ENCODE results near the gene KRTAP5-8.
"Not testable (repeated sequence)": the region's sequence is repeated elsewhere in the genome, so short reads cannot be mapped to it uniquely, and the experiment has no call there.

Gene KRTAP5-8

DNA sequence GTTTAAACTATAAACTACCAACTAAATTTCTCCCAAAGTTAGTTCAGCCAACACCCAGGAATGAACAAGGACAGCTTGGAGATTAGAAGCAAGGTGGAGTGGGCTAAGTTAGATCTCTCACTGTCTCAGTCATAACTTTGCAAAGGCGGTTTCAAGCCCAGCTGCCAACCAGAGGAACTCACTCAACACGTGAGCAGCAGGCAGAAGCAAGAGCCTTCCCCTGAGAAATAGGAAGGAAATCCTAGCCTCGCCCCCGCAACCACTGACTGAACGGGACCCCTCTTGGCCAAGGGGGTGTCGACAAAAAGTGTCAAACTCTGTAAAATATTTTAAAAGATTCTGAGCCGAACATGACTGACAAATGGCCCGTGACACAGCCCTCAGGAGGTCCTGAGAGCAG lies 6.0 kb downstream of the KRTAP5-8 start:
- DNase-seq (ENCODE audit: low read depth in 2 of 2): no peak

DNA sequence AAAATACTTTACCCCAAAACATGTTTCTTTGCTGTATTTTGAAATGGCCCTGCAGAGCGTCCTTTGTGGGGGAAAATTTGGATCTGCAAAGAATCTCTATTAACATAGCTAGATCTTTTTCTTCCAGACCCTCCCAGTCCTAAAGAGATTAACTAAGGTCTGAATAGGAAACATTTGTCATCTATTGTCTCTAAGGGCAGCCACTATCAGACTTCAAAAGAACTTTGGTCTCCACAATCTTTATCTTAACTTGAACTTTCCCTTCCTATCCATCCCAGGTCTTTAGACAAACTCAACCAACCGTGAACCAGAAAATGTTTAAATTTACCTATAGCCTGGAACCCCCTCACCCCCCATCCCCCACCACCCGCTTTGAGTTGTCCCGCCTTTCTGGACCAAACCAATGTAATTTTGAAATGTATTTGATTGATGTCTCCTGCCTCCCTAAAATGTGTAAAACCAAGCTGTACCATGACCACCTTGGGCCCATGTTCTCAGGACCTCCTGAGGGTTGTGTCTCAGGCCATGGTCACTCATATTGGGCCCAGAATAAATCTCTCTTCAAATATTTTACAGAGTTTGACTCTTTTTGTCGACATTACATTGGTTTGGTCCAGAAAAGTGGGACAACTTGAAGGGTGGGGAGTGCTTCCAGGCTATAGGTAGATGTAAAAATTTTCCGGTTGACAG lies 6.8 kb downstream of the KRTAP5-8 start:
- no peak for DNase-seq (ENCODE audit: low read depth in 2 of 2)

DNA sequence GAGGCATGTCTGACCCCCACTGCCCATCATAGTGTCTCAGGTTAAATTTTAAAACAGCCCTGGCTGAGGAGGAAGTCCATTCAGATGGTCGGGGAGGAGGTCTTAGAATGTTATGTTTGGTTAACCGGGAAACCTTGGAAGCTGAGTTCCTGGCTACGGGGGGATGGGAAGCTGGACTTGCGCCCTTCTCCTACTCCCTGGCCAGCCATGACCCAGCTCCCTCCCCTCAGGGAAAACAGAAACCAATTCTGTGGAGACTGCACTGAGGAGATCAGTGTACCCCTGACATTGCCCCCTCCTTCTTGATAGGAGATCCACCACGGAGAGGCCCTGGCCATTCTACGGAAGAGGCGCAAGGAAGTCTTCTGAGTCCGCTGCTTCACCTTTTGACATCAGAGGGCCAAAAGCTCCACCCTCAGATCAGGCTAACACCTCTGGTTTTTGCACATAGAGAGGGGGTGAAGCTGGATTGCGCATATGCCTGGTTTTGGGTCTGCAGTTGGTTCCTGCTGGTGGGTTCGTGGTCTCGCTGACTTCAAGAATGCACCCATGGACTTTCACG lies 7.7 kb downstream of the KRTAP5-8 start:
- DNase-seq (ENCODE audit: low read depth in 2 of 2): no peak

DNA sequence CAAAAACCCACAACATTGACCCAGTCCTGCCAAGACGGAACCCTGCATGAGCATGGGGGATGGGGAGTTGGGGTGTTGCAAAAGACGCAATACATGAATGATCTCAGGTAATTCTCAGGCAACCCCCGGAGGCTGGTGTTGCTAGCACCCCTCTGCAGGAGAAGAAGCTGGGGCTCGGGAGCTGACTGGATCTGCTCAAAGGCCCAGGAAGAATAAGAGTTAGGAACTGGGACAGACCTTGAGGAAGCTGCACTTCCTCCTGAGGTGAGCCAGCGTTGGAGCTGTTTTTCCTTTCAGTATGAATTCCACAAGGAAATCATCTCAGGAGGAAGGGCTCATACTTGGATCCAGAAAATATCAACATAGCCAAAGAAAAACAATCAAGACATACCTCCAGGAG lies 10.3 kb downstream of the KRTAP5-8 start, which contains the start of gene KRTAP5-9:
TSS of gene KRTAP5-9 (plus strand) at position 301 of the 400 bp plus-strand sequence. CDS start 238 bp downstream, outside the sequence.
- DNase-seq (ENCODE audit: low read depth in 2 of 2): no peak

DNA sequence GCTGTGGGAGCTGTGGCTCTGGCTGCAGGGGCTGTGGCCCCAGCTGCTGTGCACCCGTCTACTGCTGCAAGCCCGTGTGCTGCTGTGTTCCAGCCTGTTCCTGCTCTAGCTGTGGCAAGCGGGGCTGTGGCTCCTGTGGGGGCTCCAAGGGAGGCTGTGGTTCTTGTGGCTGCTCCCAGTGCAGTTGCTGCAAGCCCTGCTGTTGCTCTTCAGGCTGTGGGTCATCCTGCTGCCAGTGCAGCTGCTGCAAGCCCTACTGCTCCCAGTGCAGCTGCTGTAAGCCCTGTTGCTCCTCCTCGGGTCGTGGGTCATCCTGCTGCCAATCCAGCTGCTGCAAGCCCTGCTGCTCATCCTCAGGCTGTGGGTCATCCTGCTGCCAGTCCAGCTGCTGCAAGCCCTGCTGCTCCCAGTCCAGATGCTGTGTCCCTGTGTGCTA lies 10.9 kb downstream of the KRTAP5-8 start:
- DNase-seq (ENCODE audit: low read depth in 2 of 2): no peak

DNA sequence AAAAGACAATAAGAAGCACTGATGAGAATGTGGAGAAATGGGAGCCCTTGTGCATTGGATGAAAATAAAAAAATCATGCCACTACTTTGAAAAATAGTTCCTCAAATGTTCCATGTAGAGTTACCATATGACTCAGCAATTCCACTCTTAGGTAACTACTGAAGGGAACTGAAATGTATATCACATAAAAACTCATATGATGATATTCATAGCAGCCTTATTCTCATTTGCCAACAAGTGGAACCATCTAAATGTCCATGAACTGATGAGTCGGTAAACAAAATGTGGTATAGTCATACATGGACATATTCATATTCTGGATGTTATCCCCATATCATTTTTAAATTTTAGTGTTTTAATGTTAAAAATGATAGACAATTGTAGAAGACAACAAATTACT lies 13.9 kb downstream of the KRTAP5-8 start:
- DNase-seq (ENCODE audit: low read depth in 2 of 2): no peak

DNA sequence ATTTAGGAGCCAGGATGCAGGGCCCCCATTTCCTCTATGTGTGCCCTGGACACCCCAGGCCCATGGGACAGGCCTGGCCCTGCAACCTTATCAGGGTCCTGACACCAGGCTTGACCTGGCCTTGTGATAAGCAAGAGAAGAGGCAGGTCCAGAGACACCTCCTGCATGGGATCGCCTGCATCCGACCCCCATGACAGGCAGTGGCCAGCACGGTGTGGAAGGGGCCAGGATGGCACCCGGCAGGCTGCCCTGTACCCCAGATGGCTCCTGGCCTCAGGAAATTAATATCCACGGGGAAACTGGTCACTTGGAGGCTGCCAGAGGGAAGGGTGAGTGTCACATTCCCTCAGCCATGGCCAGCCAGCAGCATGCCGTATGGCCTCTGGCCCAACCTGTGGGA lies 17.2 kb downstream of the KRTAP5-8 start:
- DNase-seq (ENCODE audit: low read depth in 2 of 2): no peak

DNA sequence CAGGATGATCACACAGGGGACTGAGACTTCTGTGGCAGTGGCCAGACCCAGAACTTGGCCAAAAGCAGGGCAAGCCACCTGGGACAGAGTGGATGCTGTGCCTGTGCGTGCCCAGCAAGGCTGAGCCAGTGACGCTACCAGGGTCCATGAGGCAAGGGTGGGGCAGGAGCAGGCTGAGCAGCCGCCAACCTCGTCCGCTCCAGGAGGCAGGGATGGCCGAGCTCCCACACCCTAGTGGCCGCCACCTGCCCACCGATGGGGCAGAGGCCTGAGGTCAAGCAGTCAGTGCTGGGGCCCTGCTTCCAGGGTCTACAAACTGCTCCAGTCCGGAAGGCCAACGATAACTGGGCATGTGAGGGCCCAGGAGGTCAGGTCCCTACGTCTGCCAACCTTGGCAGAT lies 17.7 kb downstream of the KRTAP5-8 start:
- no peak for DNase-seq (ENCODE audit: low read depth in 2 of 2)

DNA sequence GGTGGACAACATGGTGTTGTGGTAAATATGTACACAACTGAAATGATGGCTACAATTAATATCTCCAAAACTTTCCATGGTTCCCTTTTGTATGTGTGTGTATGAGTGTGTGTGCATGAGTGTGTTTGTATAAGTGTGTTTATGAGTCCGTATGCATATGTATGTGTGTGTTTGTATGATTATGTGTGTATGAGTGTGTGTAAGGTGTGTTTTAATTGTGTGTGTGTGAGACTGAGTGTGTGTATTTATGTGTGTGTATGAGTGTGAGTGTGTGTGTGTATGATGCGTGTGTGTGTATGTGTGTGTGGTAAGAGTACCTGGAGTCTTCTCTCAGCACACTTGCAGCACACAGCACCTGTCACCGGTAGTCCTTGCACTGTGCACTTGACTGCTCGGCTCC lies 18.2 kb downstream of the KRTAP5-8 start:
- DNase-seq (ENCODE audit: low read depth in 2 of 2): no peak

DNA sequence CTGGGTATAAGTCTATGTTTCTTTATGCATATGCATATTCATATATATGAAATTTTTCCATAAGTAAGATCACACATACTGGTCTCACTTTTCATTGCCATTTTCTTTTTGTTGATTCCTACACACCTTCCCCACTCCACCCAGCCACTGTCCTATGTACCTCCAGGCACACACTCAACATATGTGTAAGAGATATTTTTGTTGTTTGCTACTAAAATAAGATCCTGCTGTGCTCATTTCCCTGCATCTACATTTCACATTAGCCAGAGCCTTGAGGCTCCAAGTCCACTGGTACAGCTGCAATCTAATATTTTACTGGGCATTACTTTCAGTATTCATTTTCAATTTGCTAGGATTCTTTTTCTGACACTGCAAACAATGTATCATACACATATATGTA lies 19.4 kb downstream of the KRTAP5-8 start:
- DNase-seq (ENCODE audit: low read depth in 2 of 2): no peak

DNA sequence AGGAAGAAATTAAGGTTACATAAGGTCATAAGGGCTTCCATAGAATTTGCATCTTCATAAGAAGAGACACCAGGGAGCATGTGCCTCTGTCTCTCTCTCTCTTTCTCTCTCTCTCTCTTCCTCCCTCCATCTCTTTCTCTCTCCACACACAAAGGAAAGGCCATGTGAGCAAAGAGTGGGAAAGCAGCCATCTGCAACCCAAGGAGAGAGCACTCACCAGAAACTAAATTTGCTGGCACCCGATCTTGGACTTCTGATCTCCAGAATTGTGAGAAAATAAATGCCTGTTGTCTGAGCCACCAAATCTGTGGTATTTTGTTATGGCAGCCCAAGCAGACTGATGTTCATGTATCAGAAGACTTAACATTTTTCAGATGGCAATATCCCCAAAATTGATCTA lies 21.2 kb downstream of the KRTAP5-8 start:
- no peak for DNase-seq (ENCODE audit: low read depth in 2 of 2)

DNA sequence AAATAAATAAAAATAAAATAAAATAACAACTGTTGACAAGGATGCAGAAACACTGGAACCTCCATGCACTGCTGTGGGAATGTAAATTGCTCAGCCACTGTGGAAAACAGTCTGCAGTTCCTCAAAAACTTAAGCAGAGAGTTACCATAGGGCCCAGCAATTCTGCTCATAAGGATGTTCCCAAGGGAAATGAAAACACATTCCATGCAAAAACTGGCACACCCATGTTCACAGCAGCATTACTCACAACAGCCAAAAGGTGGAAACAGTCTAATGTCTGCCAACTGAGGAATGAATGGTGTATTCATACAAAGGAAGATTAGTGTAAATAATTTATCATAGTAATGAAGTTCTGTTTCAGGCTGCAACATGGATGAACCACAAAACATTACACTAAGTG lies 24.3 kb downstream of the KRTAP5-8 start:
- DNase-seq (ENCODE audit: low read depth in 2 of 2): no peak

DNA sequence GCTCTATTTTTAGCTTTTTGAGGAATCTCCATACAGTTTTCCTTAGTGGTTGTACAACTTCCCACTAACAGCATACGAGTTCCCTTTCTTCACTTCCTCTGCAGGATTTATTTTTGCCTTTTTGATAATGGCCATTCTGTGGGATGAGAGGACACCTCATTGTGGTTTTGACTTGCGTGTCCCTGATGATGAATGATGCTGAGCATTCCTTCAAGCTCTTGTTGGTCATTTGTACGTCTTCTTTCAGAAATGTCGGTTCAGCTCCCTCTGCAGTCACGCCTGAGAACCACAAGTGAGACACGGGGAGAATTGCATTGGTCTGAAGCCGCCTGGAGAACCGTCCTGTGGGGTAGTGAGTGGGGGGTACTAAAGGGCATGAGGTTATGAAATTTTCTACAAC lies 25.6 kb downstream of the KRTAP5-8 start:
- no peak for DNase-seq (ENCODE audit: low read depth in 2 of 2)

DNA sequence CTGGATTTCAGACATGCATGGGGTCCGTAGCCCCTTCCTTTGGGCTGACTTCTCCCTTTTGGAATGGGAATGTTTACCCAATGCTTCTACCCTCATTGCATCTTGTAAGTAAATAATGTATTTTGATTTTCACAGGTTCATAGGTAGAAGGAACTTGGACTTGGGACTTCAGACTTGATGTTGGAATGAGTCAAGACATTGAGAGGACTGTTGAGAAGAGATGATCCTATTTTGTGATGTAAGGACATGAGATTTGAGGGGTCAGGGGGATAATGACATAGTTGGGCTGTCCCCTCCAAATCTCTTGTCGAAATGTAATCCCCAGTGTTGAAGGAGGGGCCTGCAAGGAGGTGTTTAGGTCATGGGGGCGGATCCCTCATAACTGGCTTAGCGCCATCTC lies 26.6 kb downstream of the KRTAP5-8 start:
- DNase-seq (ENCODE audit: low read depth in 2 of 2): no peak

DNA sequence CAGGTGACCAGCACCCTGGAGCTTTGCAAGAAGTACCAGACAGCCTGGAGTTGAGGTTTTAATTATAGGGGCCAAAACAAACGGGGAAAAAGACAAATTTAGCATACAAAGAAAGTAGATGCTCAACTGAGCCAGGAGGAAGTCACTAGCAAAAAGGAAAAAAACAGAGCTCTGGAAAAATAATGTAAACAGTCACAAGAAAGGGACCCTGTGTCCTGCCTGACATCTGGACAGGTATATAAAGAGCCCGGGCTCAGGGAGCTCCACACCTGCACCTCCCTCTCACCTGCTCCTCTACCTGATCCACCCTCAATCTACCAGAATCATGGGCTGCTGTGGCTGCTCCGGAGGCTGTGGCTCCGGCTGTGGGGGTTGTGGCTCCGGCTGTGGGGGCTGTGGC lies 27.4 kb downstream of the KRTAP5-8 start, which contains the start of gene KRTAP5-10:
TSS of gene KRTAP5-10 (plus strand) at position 301 of the 400 bp plus-strand sequence. CDS start at position 326, 25 bp downstream.
- DNase-seq (ENCODE audit: low read depth in 2 of 2): no peak

DNA sequence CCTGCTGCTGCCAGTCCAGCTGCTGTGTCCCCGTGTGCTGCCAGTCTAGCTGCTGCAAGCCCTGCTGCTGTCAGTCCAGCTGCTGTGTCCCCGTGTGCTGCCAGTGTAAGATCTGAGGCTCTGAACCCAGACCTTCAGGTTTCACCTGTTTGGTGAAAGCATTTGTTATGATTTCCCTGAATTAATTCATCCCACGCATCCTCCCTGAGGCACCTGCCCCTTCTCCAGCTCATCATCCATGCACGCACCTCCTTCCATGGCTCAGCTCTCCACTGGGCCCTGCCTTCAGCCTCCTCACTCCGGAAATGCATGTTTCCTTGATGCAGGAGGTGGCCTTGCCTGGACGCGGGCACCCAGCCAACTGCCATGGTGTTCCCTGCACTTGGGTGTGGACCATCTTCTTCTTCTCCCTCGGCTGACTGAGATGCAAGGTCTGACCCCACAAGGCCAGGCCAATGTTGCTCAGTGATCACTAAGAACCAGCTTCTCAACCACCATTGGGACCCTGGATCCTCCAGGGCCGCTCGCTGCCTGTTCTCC lies 28.3 kb downstream of the KRTAP5-8 start:
- DNase-seq (ENCODE audit: low read depth in 2 of 2): no peak

DNA sequence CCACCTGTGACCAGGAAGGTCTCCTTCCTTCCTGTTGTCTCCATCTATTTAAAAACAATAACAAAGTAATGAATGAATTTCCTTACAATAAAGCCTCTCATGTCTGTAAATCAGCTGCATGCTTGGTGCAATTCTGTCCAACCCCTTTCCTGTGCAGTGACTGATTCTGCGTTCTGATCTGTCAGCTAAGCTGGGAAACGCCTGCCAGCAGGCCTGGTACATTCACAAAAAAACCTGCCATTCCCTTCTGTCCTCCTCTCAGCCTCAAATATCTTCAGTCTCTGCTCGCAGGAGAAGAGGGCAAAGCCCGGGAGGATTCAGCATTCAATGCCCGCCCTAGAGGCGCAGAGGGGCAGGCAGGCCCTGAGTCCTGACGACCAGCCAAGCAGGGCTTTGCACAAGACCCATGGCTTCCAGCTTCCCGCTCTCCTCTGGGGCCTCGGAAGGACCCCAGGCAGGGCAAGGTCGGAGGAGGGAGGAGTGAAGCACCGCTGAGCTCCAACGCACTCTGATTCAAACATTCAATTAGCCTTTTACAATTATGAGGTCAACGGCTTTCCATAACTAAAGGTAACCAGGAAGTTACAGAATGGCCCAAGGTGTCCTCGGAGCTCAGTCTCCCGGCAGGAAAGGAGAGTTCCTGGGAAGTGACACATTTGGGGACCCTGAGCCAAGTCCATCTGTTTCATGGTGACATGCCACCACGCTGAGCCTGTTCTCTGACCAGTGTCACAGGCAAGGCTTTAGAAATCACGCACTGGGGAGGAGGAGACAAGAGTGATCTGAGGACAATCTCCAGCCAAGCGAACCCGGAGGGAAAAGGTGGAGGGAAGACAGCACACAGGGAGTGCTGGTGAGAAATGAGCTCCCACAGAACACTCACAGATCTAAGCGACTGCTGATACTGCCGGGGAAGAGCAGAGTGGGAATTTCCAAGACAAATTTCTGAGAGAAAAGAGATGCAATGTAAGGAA lies 29.1 kb downstream of the KRTAP5-8 start:
- DNase-seq (ENCODE audit: low read depth in 2 of 2): not testable (repeated sequence)

DNA sequence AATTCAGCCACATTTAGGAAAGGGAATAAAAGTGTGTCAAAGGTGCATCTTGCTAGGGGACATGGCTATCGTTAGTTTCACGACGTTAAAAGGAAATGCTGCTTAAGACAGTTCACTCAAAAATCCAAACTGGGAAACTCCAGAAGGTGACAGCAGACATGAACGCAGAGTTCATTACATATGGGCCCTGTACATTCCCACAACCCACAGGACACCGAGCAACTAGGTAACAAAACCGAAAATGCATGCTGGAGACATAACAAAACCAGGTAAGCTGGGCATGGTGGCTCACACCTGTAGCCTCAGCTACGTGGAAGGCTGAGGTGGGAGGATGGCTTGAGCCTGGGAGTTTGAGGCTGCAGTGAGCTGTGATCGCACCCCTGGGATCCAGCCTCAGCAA lies 29.8 kb downstream of the KRTAP5-8 start:
- not testable (repeated sequence) for DNase-seq (ENCODE audit: low read depth in 2 of 2)

DNA sequence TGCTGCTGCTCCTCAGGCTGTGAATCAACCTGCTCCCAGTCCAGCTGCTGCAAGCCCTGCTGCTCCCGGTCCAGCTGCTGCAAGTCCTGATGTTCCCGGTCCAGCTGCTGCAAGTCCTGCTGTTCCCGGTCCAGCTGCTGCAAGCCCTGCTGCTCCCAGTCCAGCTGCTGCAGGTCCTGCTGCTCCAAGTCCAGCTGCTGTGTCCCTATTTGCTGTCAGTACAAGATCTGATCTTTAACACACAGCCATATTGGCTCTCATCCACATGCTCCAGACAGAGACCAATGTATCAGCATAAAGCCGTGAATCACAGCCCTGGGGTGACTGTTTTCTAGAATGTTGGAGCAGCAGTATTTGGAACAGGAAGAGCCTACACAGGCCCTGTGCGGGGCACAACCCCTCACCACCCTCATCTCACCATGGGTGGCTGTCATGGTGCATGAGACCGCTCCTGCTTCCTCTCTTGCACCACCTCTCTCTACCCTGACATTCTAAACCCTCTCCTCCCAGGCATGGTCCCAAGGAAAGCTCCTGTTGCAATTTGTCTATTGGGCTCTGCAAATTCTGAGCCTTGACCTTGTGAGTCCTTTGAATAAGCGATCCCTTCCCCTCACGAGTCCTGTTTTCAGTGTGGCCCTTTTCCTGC lies 31.0 kb downstream of the KRTAP5-8 start:
- no peak for DNase-seq (ENCODE audit: low read depth in 2 of 2)

DNA sequence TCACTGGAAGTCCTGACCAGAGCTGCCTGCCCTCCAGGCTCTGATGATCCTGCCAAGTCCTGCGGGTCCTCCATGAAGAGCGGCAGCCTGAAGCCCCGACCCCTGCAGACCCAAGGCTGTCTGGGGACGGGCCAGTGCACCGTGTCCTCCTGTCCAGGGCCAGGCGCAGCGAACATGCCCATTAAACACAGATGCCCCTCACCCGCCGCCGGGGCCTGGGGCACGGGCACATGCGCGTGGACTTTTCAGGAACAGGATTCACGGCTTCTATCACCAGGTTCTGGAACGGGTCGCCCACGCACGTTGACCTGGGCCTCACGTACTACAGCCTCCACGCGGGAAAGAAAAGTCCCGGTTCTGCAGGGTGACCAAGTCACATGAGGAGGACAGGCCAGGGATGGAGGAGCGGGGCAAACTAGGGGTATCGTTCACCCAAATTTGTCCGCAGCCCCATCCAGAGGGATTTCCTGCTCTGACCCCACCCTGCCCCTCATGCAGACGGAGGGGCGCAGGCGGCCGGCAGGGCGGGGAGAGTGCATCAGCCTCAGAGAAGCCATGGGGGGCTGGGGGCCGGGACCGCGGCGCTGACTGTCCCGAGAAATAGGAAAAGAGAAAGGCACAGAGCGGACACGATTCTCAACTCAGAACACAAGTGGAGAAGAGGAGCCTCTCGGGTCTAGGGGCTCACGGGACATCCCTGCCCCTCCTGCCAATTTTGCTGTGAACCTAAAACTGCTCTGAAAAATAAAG lies 33.5 kb downstream of the KRTAP5-8 start:
- DNase-seq (ENCODE audit: low read depth in 2 of 2): not testable (repeated sequence)

DNA sequence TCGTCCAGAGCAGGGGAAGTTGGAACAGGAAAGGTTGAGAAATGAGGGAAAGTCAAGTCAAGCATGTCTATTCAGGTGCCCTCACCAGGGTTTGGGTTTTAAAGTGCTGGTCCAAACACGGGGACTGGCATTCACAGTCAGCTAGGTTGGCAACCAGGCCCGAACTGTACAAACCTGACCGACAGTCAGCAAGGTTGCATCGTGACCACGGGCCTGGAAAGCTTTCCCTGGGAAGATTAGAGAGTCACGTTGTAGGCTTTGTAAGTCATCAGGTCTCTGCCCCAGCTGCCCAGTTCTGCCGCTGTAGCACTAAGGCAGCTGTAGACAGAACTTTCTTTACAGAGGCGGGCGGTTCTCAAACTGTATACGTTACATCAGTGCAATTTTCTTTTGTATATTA lies 35.0 kb downstream of the KRTAP5-8 start:
- no peak for DNase-seq (ENCODE audit: low read depth in 2 of 2)

All from stimulated activated CD8-positive, alpha-beta memory T cell treated with anti-CD3 and anti-CD28 coated beads, Interleukin-15, amount 100 ng/mL, for 48 hours (primary cell).